ENCODE measurements around the gene NUP210.

NUP210 gene

GRCh38 chr3:13287833-13288232, 132.3 kb downstream of the NUP210 start:
- H3K27ac Mint-ChIP-seq: no peak overlapping the region
- H3K4me3 Mint-ChIP-seq: no peak overlapping the region
- H3K36me3 Mint-ChIP-seq (ENCODE audit: low read depth): peaks cover 10% of the 10 kb centered on the region
- peaks cover 21% of the 10 kb centered on the region for H3K9me3 Mint-ChIP-seq
- TF ChIP-seq, protein P1, sequence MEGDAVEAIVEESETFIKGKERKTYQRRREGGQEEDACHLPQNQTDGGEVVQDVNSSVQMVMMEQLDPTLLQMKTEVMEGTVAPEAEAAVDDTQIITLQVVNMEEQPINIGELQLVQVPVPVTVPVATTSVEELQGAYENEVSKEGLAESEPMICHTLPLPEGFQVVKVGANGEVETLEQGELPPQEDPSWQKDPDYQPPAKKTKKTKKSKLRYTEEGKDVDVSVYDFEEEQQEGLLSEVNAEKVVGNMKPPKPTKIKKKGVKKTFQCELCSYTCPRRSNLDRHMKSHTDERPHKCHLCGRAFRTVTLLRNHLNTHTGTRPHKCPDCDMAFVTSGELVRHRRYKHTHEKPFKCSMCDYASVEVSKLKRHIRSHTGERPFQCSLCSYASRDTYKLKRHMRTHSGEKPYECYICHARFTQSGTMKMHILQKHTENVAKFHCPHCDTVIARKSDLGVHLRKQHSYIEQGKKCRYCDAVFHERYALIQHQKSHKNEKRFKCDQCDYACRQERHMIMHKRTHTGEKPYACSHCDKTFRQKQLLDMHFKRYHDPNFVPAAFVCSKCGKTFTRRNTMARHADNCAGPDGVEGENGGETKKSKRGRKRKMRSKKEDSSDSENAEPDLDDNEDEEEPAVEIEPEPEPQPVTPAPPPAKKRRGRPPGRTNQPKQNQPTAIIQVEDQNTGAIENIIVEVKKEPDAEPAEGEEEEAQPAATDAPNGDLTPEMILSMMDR (IDR thresholded peaks at IDR 0.05; ENCODE audit: unreplicated experiment in 3 of 3): no peak
- H3K4me1 Mint-ChIP-seq: no peaks in the 10 kb centered on the region
- H3K27me3 Mint-ChIP-seq (ENCODE audit: low read depth): peaks cover 40% of the 10 kb centered on the region

- TF ChIP-seq, protein P1 (IDR thresholded peaks at IDR 0.05; ENCODE audit: unreplicated experiment in 3 of 3): no peak
- Mint-ChIP-seq H3K9me3 (peaks cover 21% of the 10 kb centered on the region), H3K27me3 (ENCODE audit: low read depth) (peaks cover 43% of the 10 kb centered on the region), H3K4me1 (no peaks in the 10 kb centered on the region), H3K27ac (no peak overlapping the region), H3K4me3 (no peak overlapping the region), H3K36me3 (ENCODE audit: low read depth) (peaks cover 10% of the 10 kb centered on the region)
These were observed 133.2 kb downstream of the NUP210 start for GRCh38 chr3:13286873-13287272.

GRCh38 chr3:13285007-13285567, 135.0 kb downstream of the NUP210 start:
- Mint-ChIP-seq H3K9me3 (peaks cover 21% of the 10 kb centered on the region), H3K36me3 (ENCODE audit: low read depth) (peaks cover 10% of the 10 kb centered on the region)

GRCh38 chr3:13283877-13284264, 136.3 kb downstream of the NUP210 start:
- H3K36me3 Mint-ChIP-seq (ENCODE audit: low read depth): peaks cover 10% of the 10 kb centered on the region
- H3K4me3 Mint-ChIP-seq: peak overlapping the region; percentile 73 to 84 (median 81)

More at GRCh38 chr3:13285007-13285567, 135.0 kb downstream of the NUP210 start:
- H3K27me3 Mint-ChIP-seq (ENCODE audit: low read depth): peaks cover 59% of the 10 kb centered on the region
- H3K27ac Mint-ChIP-seq: no peak overlapping the region
- TF ChIP-seq, protein P1 (IDR thresholded peaks at IDR 0.05; ENCODE audit: unreplicated experiment in 3 of 3): no peak
- peaks cover 7% of the 10 kb centered on the region for H3K4me1 Mint-ChIP-seq
- H3K4me3 Mint-ChIP-seq: peak overlapping the region; percentile 73 to 84 (median 81)

GRCh38 chr3:13282986-13283876, 136.9 kb downstream of the NUP210 start:
- H3K9me3 Mint-ChIP-seq: peaks cover 21% of the 10 kb centered on the region
- TF ChIP-seq, protein P1 (IDR thresholded peaks at IDR 0.05; ENCODE audit: unreplicated experiment in 3 of 3): peak in 2 of 3 experiments; percentile 26 to 45
- H3K27me3 Mint-ChIP-seq (ENCODE audit: low read depth): peaks cover 65% of the 10 kb centered on the region
- H3K4me3 Mint-ChIP-seq: peak overlapping the region; percentile 73 to 84 (median 81)
- peaks cover 10% of the 10 kb centered on the region for H3K36me3 Mint-ChIP-seq (ENCODE audit: low read depth)
- H3K27ac Mint-ChIP-seq: no peak overlapping the region
- peaks cover 7% of the 10 kb centered on the region for H3K4me1 Mint-ChIP-seq

More at GRCh38 chr3:13283877-13284264, 136.3 kb downstream of the NUP210 start:
- H3K27ac Mint-ChIP-seq: no peak overlapping the region
- peaks cover 66% of the 10 kb centered on the region for H3K27me3 Mint-ChIP-seq (ENCODE audit: low read depth)
- TF ChIP-seq, protein P1 (IDR thresholded peaks at IDR 0.05; ENCODE audit: unreplicated experiment in 3 of 3): no peak
- peaks cover 7% of the 10 kb centered on the region for H3K4me1 Mint-ChIP-seq
- peaks cover 21% of the 10 kb centered on the region for H3K9me3 Mint-ChIP-seq
